Uterus (tissue), 2 donors: ENCODE results near the gene LMO7.

Source experiments
- POLR2A ChIP-seq, 2 donors: fragments of 450-650 bp; IDR thresholded peaks; one replicate each; pipeline ENCODE4 v1.6.1; 2016; ENCODE audit warnings: antibody characterized with exemption in 2 of 2, mild to moderate bottlenecking in 1 of 2, moderate library complexity in 1 of 2
- TF ChIP-seq, protein P1 (sequence below), 4 experiments: fragments of 200-600 bp in 2 of 4; fragments of 450-650 bp in 2 of 4; sonication (generic) in 2 of 4; IDR thresholded peaks; one replicate each; pipeline ENCODE4 v1.5.1; 2016 to 2019; ENCODE audit warnings: antibody characterized with exemption in 4 of 4, mild to moderate bottlenecking in 2 of 4, moderate library complexity in 1 of 4

GRCh38 chr13:75889427-75889826, 253.3 kb downstream of the LMO7 start:
- TF ChIP-seq, protein P1, sequence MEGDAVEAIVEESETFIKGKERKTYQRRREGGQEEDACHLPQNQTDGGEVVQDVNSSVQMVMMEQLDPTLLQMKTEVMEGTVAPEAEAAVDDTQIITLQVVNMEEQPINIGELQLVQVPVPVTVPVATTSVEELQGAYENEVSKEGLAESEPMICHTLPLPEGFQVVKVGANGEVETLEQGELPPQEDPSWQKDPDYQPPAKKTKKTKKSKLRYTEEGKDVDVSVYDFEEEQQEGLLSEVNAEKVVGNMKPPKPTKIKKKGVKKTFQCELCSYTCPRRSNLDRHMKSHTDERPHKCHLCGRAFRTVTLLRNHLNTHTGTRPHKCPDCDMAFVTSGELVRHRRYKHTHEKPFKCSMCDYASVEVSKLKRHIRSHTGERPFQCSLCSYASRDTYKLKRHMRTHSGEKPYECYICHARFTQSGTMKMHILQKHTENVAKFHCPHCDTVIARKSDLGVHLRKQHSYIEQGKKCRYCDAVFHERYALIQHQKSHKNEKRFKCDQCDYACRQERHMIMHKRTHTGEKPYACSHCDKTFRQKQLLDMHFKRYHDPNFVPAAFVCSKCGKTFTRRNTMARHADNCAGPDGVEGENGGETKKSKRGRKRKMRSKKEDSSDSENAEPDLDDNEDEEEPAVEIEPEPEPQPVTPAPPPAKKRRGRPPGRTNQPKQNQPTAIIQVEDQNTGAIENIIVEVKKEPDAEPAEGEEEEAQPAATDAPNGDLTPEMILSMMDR (IDR thresholded peaks at IDR 0.05) = no peak
- no peak for TF ChIP-seq POLR2A (IDR thresholded peaks at IDR 0.05)
